Cardiac fibroblast (primary cell): ENCODE data around the gene TRMT61A.

Source experiments
- DNase-seq, 2 donors: peaks; one replicate each; pipeline versions ENCODE4 v3.0.0 to v3.0.0-alpha.2; 2010; ENCODE audit warnings: low read depth in 2 of 2
- H3K4me3 ChIP-seq, 2 donors: replicated peaks in 1 of 2; 1 replicate in 1 of 2; 2 replicates in 1 of 2; pipeline ENCODE4 v1.5.1; 2011; ENCODE audit warnings: low read depth in 2 of 2, low read length in 2 of 2, mild to moderate bottlenecking in 2 of 2, moderate library complexity in 1 of 2
- CTCF ChIP-seq: IDR thresholded peaks from one replicate; pipeline ENCODE4 v1.5.1; 2011; ENCODE audit warnings: low read depth, mild to moderate bottlenecking, low read length, inconsistent platforms

TRMT61A gene

GRCh38 chr14:103562429-103563225, 33.6 kb downstream of the TRMT61A start, which contains the start of the genes BAG5 and COA8:
Gene BAG5 (minus strand): TSS chr14:103562657. CDS start chr14:103561164, 1,493 bp downstream.
Gene COA8 (plus strand): TSS chr14:103562960. CDS start chr14:103563002, 42 bp downstream.
- H3K4me3 ChIP-seq, result peak within 1 kb of the TSS; percentile 91 to 94
- DNase-seq, result peak; percentile 77 to 85
- no peak for TF ChIP-seq CTCF

- TF ChIP-seq CTCF, result no peak
- DNase-seq, result peak in 1 of 2 donors; percentile 27
These were observed 34.2 kb downstream of the TRMT61A start for GRCh38 chr14:103563226-103563620.

GRCh38 chr14:103563844-103564505, 35.0 kb downstream of the TRMT61A start:
- H3K4me3 ChIP-seq, result peak overlapping the region; percentile 91 to 94
- peak in 1 of 2 donors; percentile 7 for DNase-seq
- no peak for TF ChIP-seq CTCF

More at GRCh38 chr14:103563226-103563620, 34.2 kb downstream of the TRMT61A start:
- peak overlapping the region; percentile 91 to 94 for H3K4me3 ChIP-seq

- no peak overlapping the region for H3K4me3 ChIP-seq
- no peak for TF ChIP-seq CTCF
- no peak for DNase-seq
These were observed 40.0 kb downstream of the TRMT61A start for GRCh38 chr14:103568952-103569351.

- TF ChIP-seq CTCF, result no peak
- no peak for DNase-seq
- no peak overlapping the region for H3K4me3 ChIP-seq
These were observed 40.4 kb downstream of the TRMT61A start for GRCh38 chr14:103569408-103569807.

GRCh38 chr14:103574104-103574503, 45.1 kb downstream of the TRMT61A start:
- no peak overlapping the region for H3K4me3 ChIP-seq
- no peak for TF ChIP-seq CTCF
- DNase-seq, result no peak
